Germinal center (tissue), 1 donor: ENCODE measurements around the gene NEK3.
"Not testable (repeated sequence)": the region's sequence is repeated elsewhere in the genome, so short reads cannot be mapped to it uniquely, and the experiment has no call there.

Experiments used
- DNase-seq: peaks from one replicate; pipeline ENCODE4 v3.0.0; 2012; ENCODE audit warnings: mixed read lengths, low spot score

NEK3 gene

DNA sequence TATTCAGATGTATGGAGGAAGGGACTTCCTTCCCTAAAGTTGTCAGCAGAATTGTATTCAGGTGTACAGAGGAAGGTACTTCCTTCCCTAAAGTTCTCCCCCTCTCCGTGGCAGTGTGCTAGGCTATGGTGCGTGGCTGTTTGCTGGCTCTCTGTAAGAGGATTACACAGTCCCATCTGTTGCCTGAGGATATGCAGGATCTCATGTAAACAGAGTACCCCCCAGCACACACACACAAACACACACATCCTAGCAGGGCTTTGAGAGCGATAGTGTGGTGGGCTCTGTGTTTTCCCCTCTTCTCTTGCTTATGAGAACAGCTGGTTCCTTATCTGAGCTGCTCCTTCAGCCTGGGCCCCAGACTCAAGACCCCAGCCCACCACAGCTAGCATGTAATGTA, 40.8 kb downstream of the NEK3 start:
- DNase-seq: no peak

DNA sequence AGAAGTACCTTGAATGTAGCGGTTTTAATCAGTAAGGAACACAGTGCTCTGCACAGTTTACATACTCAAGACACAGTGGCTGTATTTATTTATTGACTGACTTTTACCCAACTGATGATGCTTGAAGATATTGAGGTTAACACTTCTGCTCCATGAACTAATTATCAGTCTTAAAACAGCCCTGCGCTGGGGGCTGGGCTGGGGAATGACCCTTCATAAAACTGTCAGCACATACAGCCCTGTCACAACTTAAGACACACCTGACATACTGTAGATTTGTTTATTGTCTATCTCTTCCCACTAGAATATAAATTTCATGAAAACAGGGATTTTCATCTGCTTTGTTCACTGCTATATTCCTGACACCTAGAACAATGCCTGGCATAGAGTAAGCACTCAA, 41.3 kb downstream of the NEK3 start:
- no peak for DNase-seq

DNA sequence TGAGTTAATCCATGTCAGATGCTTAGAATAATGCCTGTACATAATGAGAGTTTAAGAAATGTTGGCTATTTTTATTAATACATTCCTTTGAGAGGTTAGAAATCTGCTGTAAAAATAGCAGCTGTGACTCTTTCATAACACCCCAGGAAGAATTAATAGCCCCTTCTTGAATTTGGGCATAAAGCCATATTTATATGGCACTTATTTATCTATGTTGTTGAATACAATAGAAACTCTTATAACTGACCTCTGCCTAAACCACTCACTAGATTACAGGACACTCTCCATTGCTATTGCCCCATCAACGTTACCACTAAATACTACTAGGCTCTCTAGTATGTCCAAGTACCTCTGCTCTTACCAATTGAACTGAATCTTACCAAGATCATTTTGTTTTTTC, 46.8 kb downstream of the NEK3 start:
- no peak for DNase-seq

DNA sequence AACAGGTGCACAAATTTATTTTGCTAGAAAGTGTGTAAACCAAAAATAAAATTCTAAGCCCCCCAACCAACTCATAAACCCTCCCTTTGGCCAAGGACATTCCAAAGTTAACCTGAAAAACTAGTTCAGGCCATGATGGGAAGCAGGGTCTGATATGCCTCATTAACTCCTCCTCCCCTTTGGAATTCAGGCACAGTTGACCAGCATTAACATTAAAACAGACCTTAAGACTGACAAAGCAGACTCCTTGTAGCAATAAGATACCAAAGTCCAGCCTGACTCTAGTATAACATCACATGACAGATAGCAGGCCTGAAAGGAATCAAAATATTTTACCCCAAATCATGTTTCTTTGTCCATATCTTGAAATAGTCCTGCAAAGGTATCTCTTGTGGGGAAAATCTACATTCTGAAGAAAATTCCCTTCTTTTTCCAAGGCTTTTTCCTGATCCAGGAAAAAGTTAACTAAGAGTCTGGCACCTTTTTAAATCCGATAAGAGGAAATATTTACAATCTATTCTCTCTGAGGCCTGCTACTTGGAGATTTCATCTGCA, 50.2 kb downstream of the NEK3 start:
- no peak for DNase-seq

DNA sequence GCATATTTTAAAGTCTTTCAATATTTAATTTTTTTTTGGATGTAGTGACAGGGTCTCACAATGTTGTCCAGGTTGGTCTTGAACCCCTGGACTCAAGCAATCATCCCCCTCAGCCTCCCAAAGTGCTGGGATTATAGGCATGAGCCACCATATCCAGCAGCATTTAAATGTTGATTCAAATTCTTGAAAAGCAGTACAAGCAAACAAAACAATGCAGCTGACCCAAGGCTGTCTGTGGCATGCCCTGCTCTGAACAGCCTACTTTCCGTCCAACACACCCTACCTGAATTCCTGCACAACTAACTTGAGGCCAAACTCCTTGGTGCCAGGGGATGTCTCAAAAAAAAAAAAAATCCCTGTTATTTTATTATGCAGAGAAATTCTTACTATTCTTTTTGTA, 53.6 kb downstream of the NEK3 start:
- DNase-seq: no peak

DNA sequence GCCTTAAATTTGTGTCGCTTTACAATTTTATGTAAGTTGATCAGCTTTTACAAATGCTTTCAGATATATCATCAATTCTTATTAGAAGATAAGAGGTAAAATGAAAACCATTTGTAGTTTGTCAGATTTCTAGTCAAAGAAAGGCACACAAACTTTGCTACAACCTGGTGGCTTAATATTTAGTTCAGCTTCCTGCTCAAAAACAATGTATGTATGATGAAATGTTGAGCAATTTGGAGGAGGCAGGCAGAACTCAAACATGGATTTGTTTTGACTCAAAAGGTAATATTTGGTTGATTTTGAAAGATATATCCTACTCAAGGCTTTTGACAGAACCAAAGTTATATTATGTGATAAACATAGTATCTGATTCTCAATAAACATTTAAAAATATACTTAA, 54.8 kb downstream of the NEK3 start:
- DNase-seq: no peak

DNA sequence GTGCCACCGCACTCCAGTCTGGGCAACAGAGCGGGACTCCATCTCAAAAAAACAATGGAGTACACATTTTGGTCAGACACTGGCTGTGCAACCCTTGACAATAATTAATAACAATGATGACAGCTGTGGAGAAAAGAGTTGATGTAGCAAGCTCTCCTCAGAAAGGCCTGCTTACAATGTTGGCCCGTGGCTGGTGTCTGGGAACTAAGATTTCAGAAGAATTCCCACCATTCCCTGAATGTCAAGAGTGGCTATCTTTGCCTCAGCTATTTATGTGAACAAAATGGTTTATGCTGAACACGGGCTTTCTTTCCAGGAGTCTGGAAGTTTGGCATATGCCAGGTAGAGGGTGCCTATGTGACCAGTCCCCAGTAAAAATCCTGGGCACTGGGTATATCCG, 56.0 kb downstream of the NEK3 start:
- no peak for DNase-seq

DNA sequence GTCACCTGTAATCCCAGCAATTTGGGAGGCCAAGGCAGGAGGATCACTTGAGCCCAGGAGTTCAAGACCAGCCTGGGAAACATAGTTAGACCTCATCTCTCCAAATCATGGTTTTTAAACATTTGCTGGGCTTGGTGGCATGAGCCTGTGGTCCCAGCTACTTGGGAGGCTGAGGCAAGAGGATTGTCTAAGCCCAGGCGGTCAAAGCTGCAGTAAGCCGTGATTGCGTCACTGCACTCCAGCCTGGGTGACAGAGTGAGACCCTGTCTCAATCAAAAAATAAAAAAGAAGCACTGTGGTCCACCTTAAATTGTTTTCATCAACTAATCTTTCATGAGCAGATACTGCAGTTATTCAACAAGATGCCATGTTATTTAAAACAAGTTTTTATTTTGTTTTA, 57.0 kb downstream of the NEK3 start:
- DNase-seq: not testable (repeated sequence)

DNA sequence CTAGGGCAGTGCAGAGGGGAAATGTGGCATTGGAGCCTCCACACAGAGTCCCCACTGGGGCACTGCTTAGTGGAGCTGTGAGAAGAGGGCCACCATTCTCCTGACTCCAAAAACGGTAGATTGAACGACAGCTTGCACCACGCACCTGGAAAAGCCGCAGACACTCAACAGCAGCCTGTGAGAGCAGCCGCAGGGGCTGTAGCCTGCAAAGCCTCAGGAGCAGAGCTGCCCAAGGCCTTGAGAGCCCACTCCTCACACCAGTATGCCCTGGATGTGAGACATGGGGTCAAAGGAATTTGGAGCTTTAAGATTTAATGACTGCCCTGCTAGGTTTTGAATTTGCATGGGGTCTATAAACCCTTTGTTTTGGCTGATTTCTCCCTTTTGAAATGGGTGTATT, 62.2 kb downstream of the NEK3 start:
- DNase-seq: no peak

DNA sequence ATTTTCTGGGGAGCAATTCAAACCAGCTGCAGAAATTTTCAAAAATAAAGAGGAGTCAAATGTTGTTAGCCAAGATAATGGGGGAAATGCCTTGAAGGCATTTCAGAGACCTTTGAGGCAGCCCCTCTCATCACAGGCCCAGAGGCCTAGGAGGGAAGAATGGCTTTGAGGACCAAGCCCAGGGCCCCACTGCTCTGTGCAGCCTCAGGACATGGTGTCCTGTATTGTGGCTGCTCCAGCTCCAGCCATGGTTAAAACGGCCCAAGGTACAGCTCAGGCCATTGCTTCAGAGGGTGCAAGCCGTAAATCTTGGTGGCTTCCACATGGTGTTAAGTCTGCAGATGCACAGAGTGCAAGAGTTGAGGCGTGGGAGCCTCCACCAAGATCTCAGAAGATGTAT, 62.6 kb downstream of the NEK3 start:
- no peak for DNase-seq

DNA sequence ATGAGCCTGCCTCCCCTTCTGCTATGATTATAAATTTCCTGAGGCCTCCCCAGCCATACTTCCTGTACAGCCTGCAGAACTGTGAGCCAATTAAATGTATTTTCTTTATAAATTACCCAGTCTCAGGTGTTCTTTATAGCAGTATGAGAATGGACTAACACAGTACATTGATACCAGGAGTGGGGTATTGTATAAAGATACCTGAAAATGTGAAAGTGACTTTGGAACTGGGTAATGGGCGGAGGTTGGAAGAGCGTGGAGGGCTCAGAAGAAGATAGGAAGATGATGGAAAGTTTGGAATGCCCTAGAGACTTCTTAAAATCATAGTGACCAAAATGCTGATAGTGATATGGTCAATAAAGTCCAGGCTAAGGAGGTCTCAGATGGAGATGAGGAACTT, 63.3 kb downstream of the NEK3 start:
- DNase-seq: no peak

DNA sequence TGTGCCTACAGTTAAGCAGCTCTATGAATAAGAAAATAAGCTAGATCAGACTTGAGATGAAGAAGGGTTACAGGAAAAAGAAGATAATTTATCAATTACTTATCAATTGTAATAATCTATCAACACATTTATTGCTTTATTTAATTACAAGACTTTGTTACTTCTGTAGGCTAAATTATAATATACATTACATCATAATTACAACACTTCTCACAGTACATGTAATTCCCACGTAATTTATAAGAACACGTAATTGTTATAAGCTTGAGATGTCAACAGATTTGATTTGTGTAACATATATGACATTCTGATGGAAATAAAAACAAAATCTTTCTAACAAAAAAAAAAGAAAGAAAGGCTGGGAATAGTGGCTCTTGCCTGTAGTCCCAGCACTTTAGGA, 67.3 kb downstream of the NEK3 start:
- no peak for DNase-seq

DNA sequence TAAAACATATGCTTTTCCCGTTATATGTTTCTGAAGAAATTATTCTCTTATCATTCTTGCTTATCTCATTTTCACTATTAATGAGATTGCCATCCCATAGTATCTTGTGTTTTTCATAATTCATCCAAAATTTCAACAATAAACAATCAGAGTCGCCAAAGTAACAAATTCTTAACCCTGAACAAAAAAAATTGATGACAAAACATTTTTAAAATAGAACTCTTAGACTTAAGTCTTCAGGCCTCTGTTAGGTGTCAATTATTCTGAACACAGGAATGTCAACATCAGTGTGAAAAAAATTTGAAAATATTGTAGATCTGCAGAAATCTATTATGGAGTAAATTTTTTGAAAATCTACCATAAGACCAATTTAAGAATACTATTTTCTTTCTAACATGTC, 67.9 kb downstream of the NEK3 start:
- no peak for DNase-seq

DNA sequence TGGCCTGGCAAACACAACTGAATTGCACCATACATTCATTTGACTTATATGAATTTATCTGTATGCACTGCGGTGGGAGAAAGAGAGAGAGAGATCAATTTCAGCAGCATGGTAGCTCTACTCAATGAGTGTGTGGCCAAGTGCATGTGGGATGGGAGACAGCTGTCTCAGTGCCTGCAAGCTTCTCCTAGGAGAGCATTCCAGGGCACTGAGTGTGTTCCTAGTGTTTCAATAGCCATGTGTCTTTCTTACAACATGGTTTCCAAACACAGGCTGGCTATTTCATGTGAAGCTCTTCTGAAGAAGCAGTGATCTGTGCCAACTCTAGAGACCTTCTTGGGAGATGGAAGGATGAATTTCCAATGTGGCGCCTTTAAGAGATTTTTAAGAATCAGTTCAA, 74.0 kb downstream of the NEK3 start:
- DNase-seq: no peak

DNA sequence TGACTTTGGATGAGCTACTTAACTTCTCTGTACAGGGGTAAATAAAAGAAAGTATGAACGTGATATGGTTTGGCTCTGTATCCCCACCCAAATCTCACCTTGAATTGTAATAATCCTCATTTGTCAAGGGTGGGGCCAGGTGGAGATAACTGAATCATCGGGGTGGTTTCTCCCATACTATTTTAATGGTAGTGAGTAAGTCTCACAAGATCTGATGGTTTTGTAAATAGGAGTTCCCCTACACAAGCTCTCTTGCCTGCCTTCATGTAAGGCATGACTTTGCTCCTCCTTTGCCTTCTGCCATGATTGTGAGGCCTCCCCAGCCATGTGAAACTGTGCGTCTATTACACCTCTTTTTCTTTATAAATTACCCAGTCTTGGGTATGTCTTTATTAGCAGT, 74.4 kb downstream of the NEK3 start:
- DNase-seq: not testable (repeated sequence)
